Ovary (tissue), 9 donors: ENCODE measurements around the gene LIMCH1. TPM values are rescaled to one million over a fixed set of nuclear protein-coding genes. Genes with fewer than 3 reads are reported as not detected.

Experiments
- DNase-seq, 5 donors: peaks; one replicate each; pipeline ENCODE4 v3.0.0-alpha.2; 2019 to 2020
- H3K27ac ChIP-seq, 2 donors: fragments of 200-600 bp; one replicate each; pipeline versions ENCODE4 v1.5.1 to v1.8.0; 2019 to 2022
- H3K27me3 ChIP-seq: fragments of 200-600 bp; one replicate; pipeline ENCODE4 v1.8.0; 2022
- H3K36me3 ChIP-seq: fragments of 200-600 bp; sonication (generic); one replicate; pipeline ENCODE4 v1.5.1; 2019
- H3K4me1 ChIP-seq: one replicate; pipeline ENCODE4 v1.8.1; 2013; ENCODE audit warnings: mild to moderate bottlenecking, moderate library complexity; ENCODE audit not compliant: insufficient read depth
- H3K4me3 ChIP-seq: fragments of 200-600 bp; sonication (generic); one replicate; pipeline ENCODE4 v1.5.1; 2017
- H3K9me3 ChIP-seq, 2 donors: fragments of 200-600 bp in 1 of 2; sonication (generic) in 1 of 2; one replicate each; pipeline versions ENCODE4 v1.5.1 to v1.8.1; 2013 to 2019; ENCODE audit warnings: mild to moderate bottlenecking in 1 of 2, moderate library complexity in 1 of 2
- EP300 ChIP-seq: sonication (generic); formaldehyde crosslinking; IDR thresholded peaks from one replicate; pipeline ENCODE4 v1.6.1; 2017; ENCODE audit warnings: antibody characterized with exemption
- POLR2A ChIP-seq: fragments of 450-650 bp; IDR thresholded peaks from one replicate; pipeline ENCODE4 v1.6.1; 2017; ENCODE audit warnings: antibody characterized with exemption, mild to moderate bottlenecking, moderate library complexity
- WGBS, 3 donors: extraction: QIAGEN DNeasy Blood & Tissue Kit in 1 of 3; methylation state at CpG; one replicate each; pipeline versions ENCODE4 v1.1.5 to v1.1.7; 2013 to 2017; 5-methylcytosine and 5-hydroxymethylcytosine counted together
- intact Hi-C, 4 donors: fragments of 100-400 bp; cut with DNase I; formaldehyde crosslinking; loops; one replicate each; pipeline versions ENCODE4 v1.11.0 to v1.15.1; 2022 to 2023
- polyA plus RNA-seq, 2 donors: library from polyadenylated mRNA; stranded (reverse); fragments of 200-250 nt in 1 of 2; fragments of 350-450 nt in 1 of 2; fragmentation: Illumina TruSeq in 1 of 2; extraction: RNeasy Lipid Tissue Mini Kit (QIAGEN cat#74804) in 1 of 2; gene quantifications; one replicate each; pipeline ENCODE4 v1.2.3, GENCODE V29; 2013 to 2014
- total RNA-seq, 7 donors: library from RNA; depleted of rRNA in 2 of 7; stranded (reverse); fragments of >200 nt in 2 of 7; fragmentation: NEBNext Ultra II Directional in 3 of 7; extraction: Animal tissue kit (Norgen Biotek cat#: 25700) in 3 of 7; gene quantifications; one replicate each; pipeline versions ENCODE4 v1.1.0 to v1.2.4, GENCODE V29; 2016 to 2023
- TF ChIP-seq, protein P1 (sequence below), 3 donors: fragments of 450-650 bp in 2 of 3; fragments of 200-600 bp in 1 of 3; IDR thresholded peaks; one replicate each; pipeline versions ENCODE4 v1.5.1 to v1.8.0; 2016 to 2022; ENCODE audit warnings: antibody characterized with exemption in 3 of 3, mild to moderate bottlenecking in 1 of 3
- donor health status: DM: no; HTN: no; CAD: no; lungs with moderate emphysema.
- donor health status: DM: no; HTN: no; CAD: no.
- donor health status: Bipolar disorder and iron deficiency.
- donor health status: DM: yes; HTN: yes; CAD: no.
- donor health status: DM: no; HTN: no; CAD: no.
- donor health status: DM: yes; HTN: yes; CAD: no.

The LIMCH1 gene
- total and polyA plus RNA-seq, 9 donors, result 9.7 to 56.6 (median 23.6) TPM

DNA sequence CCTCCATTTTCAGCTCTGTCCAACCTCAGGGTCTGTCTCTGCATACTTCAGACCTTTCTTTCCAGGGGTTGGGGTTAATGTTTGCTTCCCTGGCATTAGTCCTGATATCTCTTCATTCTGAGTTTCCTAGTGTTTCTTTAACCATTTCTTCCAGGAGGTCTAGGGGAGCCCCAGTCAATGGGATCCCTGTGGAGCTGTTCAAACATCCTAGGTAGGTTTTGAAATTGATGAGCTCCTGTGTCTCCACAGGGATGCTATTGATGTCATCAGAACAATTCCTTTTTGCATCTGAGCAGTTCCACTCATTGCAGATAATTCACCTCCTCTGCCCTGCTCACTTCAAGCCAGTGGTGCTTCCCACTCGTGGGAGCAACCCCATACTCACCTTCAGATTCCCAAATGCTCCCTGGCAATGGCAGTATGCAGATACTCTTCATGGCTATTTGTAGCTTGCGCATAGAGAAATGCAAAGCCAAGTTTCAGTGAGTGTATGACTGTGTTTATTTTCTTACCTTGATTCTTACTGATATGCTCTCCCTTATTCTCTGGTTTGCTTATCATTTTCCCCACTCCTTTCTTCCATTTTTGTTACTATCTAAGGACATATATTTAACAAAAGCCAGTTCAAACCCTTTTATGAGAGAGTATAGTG lies 33.7 kb upstream of the LIMCH1 start:
- no peaks in the 10 kb centered on the region for H3K27me3 ChIP-seq
- TF ChIP-seq POLR2A (no peak), EP300 (no peak)
- TF ChIP-seq, protein P1, sequence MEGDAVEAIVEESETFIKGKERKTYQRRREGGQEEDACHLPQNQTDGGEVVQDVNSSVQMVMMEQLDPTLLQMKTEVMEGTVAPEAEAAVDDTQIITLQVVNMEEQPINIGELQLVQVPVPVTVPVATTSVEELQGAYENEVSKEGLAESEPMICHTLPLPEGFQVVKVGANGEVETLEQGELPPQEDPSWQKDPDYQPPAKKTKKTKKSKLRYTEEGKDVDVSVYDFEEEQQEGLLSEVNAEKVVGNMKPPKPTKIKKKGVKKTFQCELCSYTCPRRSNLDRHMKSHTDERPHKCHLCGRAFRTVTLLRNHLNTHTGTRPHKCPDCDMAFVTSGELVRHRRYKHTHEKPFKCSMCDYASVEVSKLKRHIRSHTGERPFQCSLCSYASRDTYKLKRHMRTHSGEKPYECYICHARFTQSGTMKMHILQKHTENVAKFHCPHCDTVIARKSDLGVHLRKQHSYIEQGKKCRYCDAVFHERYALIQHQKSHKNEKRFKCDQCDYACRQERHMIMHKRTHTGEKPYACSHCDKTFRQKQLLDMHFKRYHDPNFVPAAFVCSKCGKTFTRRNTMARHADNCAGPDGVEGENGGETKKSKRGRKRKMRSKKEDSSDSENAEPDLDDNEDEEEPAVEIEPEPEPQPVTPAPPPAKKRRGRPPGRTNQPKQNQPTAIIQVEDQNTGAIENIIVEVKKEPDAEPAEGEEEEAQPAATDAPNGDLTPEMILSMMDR (IDR thresholded peaks at IDR 0.05), result no peak
- no peaks in the 10 kb centered on the region for H3K36me3 ChIP-seq
- H3K4me1 ChIP-seq, result peaks cover 2% of the 10 kb centered on the region
- H3K4me3 ChIP-seq, result no peak overlapping the region
- intact Hi-C loops, result no loop called here
- H3K27ac ChIP-seq, result no peak overlapping the region
- WGBS, 3 donors, result 71 to 81% (median 73%) methylated on average over 2 of the region's 2 CpGs
- H3K9me3 ChIP-seq, result no peaks in the 10 kb centered on the region
- no peak for DNase-seq

DNA sequence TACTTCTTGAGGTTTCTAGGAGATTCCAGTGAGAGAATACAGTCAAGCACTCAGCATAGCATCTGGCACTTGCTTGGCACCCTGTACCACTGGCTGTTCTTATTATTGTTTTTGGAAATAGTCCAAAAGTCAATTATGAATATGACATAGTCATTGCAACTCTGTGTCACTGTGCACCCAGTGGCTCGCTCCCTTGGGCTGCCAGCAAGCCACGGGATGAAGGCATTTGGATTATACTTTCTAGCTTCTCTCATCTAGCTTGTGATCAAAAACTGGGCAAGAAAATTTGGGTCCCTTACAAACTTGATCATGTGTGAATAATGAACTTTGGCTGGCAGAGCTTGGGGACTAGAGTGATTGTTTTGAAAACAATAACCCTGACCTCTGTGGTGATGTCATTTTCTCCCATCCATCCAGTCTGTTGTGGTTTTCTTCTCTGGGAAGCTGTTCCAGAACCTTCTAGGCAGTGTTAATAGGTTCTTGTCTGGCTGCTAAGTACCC lies 32.7 kb upstream of the LIMCH1 start:
- Histone ChIP-seq H3K27ac (no peak overlapping the region), H3K4me1 (peaks cover 2% of the 10 kb centered on the region), H3K4me3 (no peak overlapping the region), H3K36me3 (no peaks in the 10 kb centered on the region), H3K27me3 (no peaks in the 10 kb centered on the region), H3K9me3 (no peaks in the 10 kb centered on the region)
- no peak for DNase-seq
- intact Hi-C loops, result no loop called here
- TF ChIP-seq POLR2A (no peak), EP300 (no peak)
- TF ChIP-seq, protein P1 (IDR thresholded peaks at IDR 0.05), result no peak
- 83 to 90% (median 86%) methylated on average over 2 of the region's 2 CpGs for WGBS, 3 donors

DNA sequence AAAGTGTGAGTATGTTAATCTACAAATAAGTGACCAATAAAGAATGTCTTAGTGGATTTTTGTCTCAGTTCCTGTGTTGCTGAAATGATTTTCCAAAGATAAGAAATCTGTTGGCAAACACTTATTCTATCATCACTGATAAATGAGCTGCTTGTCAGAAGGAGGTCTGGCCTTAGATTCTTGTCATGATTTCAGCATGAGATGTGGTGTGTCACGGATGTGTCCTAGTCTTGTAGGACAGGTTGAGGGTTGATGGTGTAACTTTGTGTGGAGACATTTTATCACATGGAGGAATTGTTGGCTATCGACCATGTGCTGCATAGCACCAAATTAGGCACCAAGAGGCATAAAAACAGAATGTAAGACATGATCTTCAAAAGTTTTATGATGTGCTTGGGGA lies 31.8 kb upstream of the LIMCH1 start:
- H3K9me3 ChIP-seq, result no peaks in the 10 kb centered on the region
- H3K27me3 ChIP-seq, result no peaks in the 10 kb centered on the region
- H3K4me1 ChIP-seq, result peaks cover 2% of the 10 kb centered on the region
- no peak overlapping the region for H3K27ac ChIP-seq
- no peak for DNase-seq
- TF ChIP-seq EP300 (no peak), POLR2A (no peak)
- TF ChIP-seq, protein P1 (IDR thresholded peaks at IDR 0.05), result no peak
- 84 to 96% (median 91%) methylated on average over 2 of the region's 2 CpGs for WGBS, 3 donors
- intact Hi-C loops, result no loop called here
- no peak overlapping the region for H3K4me3 ChIP-seq
- no peaks in the 10 kb centered on the region for H3K36me3 ChIP-seq

DNA sequence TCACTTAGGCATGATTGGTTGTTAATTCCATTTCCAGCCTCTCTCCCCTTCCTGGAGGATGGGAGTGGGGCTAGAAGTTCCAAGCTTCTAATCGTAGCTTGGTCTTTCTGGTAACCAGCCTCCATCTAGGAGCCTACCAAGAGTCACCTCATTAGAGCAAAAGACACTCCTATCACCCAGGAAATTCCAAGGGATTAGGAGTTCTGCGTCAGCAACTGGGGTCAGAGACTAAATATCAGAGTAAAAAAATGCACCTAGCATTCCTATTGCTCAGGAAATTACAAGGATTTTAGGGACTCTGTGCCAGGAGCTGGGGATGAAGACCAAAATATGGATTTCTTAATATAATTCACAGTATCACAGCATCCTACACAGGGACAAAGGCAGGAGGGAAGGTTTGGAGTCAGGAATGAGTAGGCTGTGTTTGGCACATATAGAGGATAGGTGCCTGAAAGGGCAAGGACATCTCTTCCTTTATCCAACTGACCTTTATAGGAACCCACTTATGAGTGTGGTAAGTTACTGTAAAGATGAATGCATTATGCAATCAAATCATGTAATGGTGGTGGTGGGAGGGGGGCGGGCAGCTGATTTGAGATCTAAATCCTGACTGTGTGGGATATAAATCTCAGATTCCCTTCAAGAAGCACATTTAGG lies 30.5 kb upstream of the LIMCH1 start:
- TF ChIP-seq EP300 (no peak), POLR2A (no peak)
- TF ChIP-seq, protein P1 (IDR thresholded peaks at IDR 0.05), result no peak
- intact Hi-C loops, result no loop called here
- Histone ChIP-seq H3K27me3 (no peaks in the 10 kb centered on the region), H3K9me3 (no peaks in the 10 kb centered on the region), H3K4me3 (no peak overlapping the region), H3K27ac (no peak overlapping the region), H3K36me3 (no peaks in the 10 kb centered on the region), H3K4me1 (peaks cover 2% of the 10 kb centered on the region)
- 50 to 68% (median 68%) methylated on average over 3 of the region's 3 CpGs for WGBS, 3 donors
- no peak for DNase-seq
